ENCODE results near the gene TEX29.

DNA sequence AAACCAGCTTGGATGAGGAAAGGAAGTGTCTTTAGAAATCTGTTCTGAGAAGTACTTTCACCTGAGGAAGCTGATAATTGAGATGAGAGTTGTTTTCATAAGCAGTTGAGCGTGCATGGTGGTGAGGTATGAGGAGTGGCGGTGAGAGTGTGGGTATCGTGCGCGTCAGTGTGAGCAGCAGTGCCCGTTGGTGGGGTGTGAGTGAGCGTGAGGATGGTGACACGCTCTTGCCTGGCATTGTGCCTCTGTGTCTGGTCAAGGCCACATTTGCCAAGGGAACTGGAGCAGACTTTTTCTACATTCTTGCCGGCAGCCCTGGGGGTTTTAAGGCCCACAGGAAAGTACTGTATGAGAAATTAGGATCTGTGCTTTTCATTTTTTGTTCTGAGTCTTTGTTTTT is 36.5 kb upstream of the TEX29 start:
- no peak for TF ChIP-seq GATA1 (IDR thresholded peaks at IDR 0.05; ENCODE audit: low read depth, low read length)
- TF ChIP-seq POLR2A (IDR thresholded peaks at IDR 0.05; ENCODE audit: low read length) = no peak

All from erythroblast (primary cell).